ENCODE data around the gene RHO.

RHO gene

GRCh38 chr3:129531699-129532098 is 3.3 kb downstream of the RHO start:
- H3K4me3 ChIP-seq (ENCODE audit: low read depth, low read length): no peak overlapping the region
- DNase-seq (ENCODE audit: low read depth): no peak

DNA sequence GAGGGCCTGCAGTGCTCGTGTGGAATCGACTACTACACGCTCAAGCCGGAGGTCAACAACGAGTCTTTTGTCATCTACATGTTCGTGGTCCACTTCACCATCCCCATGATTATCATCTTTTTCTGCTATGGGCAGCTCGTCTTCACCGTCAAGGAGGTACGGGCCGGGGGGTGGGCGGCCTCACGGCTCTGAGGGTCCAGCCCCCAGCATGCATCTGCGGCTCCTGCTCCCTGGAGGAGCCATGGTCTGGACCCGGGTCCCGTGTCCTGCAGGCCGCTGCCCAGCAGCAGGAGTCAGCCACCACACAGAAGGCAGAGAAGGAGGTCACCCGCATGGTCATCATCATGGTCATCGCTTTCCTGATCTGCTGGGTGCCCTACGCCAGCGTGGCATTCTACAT is 3.8 kb downstream of the RHO start:
- DNase-seq (ENCODE audit: low read depth): no peak
- H3K4me3 ChIP-seq (ENCODE audit: low read depth, low read length): no peak overlapping the region
- TF ChIP-seq, protein P1, sequence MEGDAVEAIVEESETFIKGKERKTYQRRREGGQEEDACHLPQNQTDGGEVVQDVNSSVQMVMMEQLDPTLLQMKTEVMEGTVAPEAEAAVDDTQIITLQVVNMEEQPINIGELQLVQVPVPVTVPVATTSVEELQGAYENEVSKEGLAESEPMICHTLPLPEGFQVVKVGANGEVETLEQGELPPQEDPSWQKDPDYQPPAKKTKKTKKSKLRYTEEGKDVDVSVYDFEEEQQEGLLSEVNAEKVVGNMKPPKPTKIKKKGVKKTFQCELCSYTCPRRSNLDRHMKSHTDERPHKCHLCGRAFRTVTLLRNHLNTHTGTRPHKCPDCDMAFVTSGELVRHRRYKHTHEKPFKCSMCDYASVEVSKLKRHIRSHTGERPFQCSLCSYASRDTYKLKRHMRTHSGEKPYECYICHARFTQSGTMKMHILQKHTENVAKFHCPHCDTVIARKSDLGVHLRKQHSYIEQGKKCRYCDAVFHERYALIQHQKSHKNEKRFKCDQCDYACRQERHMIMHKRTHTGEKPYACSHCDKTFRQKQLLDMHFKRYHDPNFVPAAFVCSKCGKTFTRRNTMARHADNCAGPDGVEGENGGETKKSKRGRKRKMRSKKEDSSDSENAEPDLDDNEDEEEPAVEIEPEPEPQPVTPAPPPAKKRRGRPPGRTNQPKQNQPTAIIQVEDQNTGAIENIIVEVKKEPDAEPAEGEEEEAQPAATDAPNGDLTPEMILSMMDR (IDR thresholded peaks at IDR 0.05; ENCODE audit: insufficient read depth, low read depth, low read length, missing control alignments): no peak

More at GRCh38 chr3:129531699-129532098, 3.3 kb downstream of the RHO start:
- TF ChIP-seq, protein P1 (IDR thresholded peaks at IDR 0.05; ENCODE audit: insufficient read depth, low read depth, low read length, missing control alignments): no peak

DNA sequence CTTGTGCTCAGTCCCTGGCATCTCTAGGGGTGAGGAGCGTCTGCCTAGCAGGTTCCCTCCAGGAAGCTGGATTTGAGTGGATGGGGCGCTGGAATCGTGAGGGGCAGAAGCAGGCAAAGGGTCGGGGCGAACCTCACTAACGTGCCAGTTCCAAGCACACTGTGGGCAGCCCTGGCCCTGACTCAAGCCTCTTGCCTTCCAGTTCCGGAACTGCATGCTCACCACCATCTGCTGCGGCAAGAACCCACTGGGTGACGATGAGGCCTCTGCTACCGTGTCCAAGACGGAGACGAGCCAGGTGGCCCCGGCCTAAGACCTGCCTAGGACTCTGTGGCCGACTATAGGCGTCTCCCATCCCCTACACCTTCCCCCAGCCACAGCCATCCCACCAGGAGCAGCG is 5.0 kb downstream of the RHO start:
- TF ChIP-seq, protein P1 (IDR thresholded peaks at IDR 0.05; ENCODE audit: insufficient read depth, low read depth, low read length, missing control alignments): no peak
- DNase-seq (ENCODE audit: low read depth): no peak
- H3K4me3 ChIP-seq (ENCODE audit: low read depth, low read length): no peak overlapping the region

DNA sequence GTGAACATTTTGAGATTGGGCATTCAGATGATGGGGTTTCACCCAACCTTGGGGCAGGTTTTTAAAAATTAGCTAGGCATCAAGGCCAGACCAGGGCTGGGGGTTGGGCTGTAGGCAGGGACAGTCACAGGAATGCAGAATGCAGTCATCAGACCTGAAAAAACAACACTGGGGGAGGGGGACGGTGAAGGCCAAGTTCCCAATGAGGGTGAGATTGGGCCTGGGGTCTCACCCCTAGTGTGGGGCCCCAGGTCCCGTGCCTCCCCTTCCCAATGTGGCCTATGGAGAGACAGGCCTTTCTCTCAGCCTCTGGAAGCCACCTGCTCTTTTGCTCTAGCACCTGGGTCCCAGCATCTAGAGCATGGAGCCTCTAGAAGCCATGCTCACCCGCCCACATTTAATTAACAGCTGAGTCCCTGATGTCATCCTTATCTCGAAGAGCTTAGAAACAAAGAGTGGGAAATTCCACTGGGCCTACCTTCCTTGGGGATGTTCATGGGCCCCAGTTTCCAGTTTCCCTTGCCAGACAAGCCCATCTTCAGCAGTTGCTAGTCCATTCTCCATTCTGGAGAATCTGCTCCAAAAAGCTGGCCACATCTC is 6.1 kb downstream of the RHO start:
- no peak overlapping the region for H3K4me3 ChIP-seq (ENCODE audit: low read depth, low read length)
- no peak for DNase-seq (ENCODE audit: low read depth)
- TF ChIP-seq, protein P1 (IDR thresholded peaks at IDR 0.05; ENCODE audit: insufficient read depth, low read depth, low read length, missing control alignments): no peak

DNA sequence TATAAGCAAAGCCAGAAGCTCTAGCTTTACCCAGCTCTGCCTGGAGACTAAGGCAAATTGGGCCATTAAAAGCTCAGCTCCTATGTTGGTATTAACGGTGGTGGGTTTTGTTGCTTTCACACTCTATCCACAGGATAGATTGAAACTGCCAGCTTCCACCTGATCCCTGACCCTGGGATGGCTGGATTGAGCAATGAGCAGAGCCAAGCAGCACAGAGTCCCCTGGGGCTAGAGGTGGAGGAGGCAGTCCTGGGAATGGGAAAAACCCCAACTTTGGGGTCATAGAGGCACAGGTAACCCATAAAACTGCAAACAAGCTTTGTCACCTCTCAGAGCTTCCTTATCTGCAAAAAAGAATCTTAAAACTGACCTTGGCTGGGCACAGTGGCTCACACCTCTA is 6.6 kb downstream of the RHO start:
- TF ChIP-seq, protein P1 (IDR thresholded peaks at IDR 0.05; ENCODE audit: insufficient read depth, low read depth, low read length, missing control alignments): no peak
- no peak overlapping the region for H3K4me3 ChIP-seq (ENCODE audit: low read depth, low read length)
- DNase-seq (ENCODE audit: low read depth): no peak

GRCh38 chr3:129536374-129536667 is 7.9 kb downstream of the RHO start:
- no peak overlapping the region for H3K4me3 ChIP-seq (ENCODE audit: low read depth, low read length)
- TF ChIP-seq, protein P1 (IDR thresholded peaks at IDR 0.05; ENCODE audit: insufficient read depth, low read depth, low read length, missing control alignments): no peak
- no peak for DNase-seq (ENCODE audit: low read depth)

GRCh38 chr3:129536804-129537203 is 8.4 kb downstream of the RHO start:
- DNase-seq (ENCODE audit: low read depth): no peak
- H3K4me3 ChIP-seq (ENCODE audit: low read depth, low read length): no peak overlapping the region
- TF ChIP-seq, protein P1 (IDR thresholded peaks at IDR 0.05; ENCODE audit: insufficient read depth, low read depth, low read length, missing control alignments): no peak

All from GM12865 (cell line).